GM21576 (cell line): ENCODE data around the gene MFN1.

ENCODE experiments used
- ATAC-seq: cut with Tn5 transposase; IDR thresholded peaks from one replicate; pipeline ENCODE4 v1.9.1; 2021; ENCODE audit warnings: mild to moderate bottlenecking, moderate library complexity; ENCODE audit not compliant: unreplicated experiment

MFN1 gene

DNA sequence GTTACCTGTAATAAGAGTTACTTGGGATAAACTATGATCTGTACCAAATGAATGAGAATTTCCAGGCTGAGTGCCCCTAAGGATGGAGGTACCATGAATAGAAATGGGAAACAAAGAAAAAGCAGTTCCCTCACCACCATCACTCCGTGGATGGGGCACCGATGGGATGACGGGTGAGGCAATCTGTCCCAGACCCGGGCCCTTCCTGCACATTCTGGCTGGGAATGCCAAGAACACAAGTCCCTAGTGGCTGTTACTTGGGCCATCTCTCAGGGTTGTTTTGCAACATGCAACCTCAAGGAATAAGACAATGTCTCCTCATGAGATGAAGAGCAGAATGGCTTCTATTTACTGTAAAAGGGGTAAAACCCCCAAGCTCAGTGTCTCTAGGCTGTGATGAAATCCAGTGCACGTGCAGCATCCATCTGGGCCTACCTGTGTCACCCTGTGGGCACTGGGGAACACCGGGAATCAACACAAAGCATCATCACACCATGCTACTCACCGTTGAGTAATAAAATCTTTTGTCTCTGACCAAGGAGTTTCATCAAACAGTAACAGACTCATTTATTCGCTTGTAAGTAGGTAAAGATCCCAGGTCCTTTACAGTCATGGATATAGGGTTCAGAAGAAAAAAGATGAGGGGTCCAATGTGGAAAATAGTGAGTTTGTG is 81.5 kb downstream of the MFN1 start:
- no peak for ATAC-seq

DNA sequence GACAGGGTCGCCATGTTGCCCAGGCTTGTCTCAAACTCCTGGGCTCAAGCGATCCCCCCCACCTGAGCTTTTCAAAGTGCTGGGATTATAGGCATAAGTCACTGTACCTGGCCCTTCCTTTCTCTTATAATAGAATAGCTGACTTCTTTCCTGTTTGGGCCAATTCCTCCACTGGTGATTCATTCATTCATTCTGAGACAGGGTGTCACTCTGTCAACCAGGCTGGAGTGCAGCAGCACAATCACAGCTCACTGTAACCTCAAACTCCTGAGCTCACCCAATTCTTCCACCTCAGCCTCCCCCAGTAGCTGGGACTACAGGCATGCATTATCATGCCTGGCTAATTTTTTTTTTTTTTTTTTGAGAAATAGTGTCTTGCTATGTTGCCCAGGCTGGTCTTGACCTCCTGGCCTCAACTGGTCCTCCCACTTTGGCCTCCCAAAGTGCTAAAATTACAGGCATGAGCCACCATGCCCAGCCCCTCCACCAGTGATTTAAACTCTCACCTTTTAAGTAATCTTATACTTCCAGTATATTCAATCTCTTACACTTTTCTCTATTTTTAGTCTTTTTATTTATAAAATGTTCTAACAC is 82.9 kb downstream of the MFN1 start:
- ATAC-seq, result no peak

DNA sequence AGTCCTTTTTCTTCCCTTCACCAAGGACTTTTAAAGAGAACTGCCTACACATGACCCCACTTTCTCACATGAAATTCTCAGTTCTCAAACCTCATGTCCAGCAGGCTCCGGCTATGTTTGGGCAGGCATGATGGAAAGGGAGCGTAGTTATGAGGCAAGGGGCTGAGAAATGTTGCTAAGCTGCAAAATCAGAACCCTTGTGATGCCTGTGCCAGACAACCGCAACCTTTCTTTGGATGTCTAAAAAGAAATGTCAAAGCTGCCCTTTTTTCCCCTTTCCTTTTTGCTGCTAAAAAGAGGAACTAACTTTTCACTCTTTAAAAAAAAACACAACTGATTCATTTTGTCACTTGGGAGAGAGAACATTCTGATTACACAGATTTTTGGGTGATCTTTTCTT is 84.5 kb downstream of the MFN1 start:
- peak; percentile 68 for ATAC-seq

DNA sequence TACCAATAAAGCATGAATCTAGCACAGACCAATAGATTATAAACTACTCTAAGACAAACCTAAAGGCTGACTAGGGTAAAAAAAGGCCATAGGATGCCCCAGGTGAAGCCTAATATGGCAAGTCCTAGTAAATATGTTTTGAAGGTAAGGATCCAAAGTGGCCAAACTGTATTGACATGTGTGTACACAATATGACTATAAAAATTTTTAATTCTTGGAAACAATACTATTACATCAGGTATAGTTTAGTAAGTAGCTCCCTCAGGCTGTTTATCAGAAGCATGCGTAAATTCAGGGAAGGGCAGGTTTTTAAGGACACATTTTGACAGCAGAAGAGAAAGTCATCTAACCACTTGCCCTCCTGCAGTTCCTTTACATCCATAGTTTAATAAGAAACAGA is 84.9 kb downstream of the MFN1 start:
- no peak for ATAC-seq

DNA sequence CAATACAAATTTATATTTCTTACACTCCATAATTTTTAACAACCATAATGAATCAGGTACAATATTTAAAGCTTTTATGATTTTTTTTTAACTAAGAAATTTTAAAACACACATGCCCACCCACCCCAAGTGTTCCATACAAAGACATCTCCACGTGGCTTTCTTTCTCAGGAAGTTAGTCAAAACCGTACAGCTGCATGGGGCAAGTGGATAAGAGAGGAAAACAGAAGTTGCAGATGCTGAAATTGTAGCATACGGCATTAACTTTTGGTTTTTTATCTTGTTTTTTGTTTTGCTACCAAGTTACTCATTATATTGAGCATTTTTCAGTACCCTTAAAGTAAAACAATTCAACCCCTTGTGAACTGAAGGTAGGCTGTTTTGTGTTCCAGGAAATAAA is 89.0 kb downstream of the MFN1 start:
- ATAC-seq, result no peak

DNA sequence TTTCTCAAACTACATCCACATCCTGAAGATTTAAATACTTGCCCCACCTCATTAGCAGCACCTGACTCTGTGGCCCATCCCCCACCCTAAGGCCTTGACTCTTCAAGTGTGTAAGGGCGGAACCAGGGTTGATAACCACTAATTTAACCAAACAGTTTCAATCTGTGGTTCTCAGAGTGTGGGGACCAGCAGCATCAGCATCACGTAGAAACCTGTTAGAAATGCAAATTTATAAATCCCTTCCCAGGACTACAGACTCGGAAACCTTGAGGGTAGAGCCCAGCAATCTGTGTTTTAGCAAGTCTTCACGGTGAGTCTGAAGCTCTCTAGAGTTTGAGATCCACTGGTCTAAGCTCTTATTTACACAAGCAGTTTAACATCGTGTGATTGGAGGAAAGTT is 91.3 kb downstream of the MFN1 start:
- peak; percentile 95 for ATAC-seq
